ENCODE data around the gene ATP5ME.
"Not testable (repeated sequence)": the region's sequence is repeated elsewhere in the genome, so short reads cannot be mapped to it uniquely, and the experiment has no call there.

ATP5ME gene, protein sequence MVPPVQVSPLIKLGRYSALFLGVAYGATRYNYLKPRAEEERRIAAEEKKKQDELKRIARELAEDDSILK

DNA sequence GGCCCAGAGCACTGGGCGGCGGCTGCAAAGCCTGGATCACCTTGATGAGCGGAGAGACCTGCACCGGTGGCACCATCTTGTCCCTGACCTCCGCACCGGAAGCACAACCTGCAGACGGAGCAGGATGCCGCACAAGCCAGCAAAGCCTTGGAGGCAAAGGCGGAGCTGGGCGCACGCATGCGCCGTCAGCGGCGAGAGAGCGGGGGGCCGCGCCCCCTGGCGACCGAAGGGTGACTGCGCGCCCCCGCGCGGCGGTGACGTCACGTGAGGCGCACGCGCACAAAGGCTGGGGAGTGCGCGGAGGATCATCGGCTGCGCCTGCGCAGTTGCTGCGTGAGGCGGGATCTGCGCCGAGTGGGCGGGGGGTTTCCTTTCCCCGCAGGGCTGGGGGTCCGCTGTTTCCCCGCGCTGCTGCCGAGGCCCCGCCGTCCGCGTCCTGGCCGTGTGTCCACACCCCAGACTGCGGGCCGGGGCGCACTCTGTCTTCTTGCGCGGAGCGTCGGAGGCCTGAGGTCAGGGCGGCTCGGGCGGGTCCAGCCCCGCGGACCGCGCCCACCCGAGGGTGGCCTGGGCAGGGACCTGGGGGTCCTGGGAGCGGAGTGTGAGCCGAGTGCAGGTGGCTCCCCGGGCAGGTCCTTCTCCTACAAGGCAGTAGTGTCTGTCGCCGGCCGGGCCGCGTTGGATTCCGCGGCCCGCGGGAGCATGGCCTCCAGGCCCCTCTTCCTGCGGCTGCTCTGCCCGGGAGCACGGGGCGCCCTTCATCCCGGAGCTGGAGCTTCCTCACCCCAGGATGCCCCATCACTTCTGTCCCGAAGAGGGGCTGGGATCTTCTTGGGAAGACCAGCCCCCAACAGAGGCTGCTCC, at the start of gene ATP5ME, which contains the start of gene MYL5:
Gene ATP5ME (minus strand): TSS at position 105 of the 864 bp plus-strand sequence. CDS start 29 bp downstream, at position 76.
Gene MYL5 (plus strand): TSS at position 371 of the 864 bp plus-strand sequence. CDS start 3,485 bp downstream, outside the sequence.
- DNase-seq, result peak; percentile 98

DNA sequence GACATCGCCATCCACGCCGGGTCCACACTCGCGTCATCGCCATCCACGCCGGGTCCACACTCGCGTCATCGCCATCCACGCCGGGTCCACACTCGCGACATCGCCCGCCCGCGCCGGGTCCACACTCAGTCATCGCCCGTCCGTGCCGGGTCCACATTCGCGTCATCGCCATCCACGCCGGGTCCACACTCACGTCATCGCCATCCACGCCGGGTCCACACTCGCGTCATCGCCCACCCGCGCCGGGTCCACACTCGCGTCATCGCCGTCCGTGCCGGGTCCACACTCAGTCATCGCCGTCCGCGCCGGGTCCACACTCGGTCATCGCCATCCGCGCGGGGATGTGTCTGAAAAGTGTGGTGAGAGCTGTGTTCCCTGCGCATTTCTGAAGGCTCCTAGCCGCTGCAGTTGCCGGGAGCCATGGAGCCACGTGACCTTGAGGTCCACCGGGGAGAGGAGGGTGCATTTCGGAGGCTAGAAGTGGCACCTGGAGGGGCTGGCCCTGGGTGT, 48.8 kb upstream of the ATP5ME start:
- DNase-seq, result no peak

DNA sequence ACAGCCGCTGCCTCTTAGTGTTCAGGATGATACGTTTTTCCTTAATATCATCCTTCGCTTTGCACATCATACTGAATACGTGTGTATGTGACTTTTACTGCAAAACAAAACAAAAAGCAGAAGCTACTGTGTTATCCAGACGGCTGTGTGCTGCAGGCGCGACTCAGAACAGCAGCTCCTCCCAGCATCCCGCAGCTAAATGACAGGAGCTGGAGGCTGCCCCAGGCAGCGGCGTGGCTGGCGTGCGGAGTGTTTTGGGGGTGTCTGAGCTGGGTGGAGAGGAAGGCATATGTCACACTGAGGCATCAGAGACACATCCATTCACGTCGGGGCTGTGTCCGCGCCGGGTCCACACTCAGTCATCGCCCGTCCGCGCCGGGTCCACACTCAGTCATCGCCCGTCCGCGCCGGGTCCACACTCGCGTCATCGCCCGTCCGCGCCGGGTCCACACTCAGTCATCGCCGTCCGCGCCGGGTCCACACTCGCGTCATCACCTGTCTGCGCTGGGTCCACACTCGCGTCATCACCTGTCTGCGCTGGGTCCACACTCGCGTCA, 48.2 kb upstream of the ATP5ME start:
- no peak for DNase-seq

DNA sequence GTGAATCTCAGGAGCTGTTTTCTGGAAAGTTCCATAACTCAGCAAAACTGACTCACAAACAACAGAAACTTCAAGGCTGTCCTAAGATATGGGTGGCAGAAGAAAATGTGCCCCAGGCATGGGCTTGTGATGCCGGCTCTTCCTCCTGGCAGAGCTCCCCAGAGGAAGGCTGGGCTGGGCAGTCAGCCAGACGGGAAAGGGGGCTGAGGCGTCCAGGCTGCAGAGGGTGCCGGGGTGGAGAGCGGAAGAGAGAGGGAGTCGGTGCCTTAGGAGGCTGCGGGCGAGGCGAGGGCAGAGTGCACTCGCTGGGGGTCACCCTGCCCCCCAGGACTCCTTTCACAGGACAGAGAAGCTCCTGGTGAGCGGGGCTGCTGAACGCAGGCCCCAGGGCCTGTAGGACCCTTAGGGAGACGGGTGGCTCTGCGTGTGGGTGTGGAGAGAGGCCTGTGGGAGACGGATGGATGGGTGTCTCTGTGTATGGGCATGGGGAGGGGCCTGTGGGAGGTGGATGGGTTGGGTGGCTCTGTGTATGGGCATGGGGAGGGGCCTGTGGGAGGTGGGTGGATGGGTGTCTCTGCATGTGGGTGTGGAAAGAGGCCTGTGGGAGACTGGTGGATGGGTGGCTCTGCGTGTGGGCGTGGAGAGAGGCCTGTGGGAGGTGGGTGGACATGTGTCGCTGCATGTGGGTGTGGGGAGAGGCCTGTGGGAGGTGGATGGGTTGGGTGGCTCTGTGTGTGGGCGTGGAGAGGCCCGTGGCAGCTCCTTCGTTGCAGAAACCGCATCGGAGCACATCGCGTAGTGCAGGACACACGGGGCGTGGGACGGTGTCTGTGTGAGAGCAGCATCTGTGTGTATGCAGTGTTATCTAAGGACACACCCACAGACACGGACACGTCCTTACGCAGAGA, 47.4 kb upstream of the ATP5ME start:
- DNase-seq, result no peak

DNA sequence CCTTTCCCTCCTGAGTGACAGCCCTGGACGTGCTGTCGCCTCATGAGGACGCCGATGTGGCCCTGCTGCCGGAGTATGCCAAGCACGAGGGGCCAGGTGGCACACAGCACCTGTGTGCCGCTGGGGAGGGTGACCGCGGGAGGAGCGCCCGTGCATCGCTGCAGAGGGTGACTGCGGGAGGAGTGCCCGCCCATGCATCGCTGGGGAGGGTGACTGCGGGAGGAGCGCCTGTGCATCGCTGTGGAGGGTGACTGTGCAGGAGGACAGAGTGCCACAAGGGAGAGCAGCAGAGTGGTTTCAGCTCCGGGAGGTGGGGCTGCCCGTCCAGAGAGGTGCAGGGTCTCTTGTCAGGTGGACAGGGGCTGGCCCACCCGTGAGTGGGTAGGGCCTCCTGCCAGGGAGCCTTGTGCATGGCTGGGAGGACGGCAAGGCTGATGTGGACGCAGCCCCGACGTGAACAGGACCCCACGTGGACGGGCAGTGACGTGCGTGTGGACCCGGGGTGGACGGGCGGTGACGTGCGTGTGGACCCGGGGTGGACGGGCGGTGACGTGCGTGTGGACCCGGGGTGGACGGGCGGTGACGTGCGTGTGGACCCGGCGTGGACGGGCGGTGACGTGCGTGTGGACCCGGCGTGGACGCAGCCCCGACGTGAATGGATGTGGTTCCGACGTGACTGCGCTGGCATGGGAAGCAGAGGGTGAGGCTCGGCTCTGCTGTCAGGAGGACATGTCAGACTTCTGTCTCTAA, 46.2 kb upstream of the ATP5ME start:
- no peak for DNase-seq

DNA sequence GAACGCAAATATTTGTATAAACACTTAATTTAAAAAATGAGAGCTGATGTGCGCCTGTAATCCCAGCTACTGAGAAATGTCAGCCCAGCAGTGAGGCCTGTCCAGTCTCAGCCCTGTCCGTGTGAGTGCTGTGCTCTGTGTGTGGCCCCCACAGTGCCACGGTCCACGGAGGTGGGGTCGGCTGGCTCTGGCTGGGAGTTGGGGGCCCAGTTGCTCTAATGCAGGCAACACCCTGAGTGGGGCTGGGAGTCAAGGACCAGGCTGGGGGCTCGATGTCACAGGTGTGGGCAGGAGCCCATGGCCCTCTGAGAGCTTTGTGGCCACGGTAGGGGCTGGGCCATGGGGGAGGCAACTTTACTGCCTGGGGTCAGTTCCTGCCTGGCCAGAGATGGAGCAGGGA, 44.4 kb upstream of the ATP5ME start:
- DNase-seq, result no peak

DNA sequence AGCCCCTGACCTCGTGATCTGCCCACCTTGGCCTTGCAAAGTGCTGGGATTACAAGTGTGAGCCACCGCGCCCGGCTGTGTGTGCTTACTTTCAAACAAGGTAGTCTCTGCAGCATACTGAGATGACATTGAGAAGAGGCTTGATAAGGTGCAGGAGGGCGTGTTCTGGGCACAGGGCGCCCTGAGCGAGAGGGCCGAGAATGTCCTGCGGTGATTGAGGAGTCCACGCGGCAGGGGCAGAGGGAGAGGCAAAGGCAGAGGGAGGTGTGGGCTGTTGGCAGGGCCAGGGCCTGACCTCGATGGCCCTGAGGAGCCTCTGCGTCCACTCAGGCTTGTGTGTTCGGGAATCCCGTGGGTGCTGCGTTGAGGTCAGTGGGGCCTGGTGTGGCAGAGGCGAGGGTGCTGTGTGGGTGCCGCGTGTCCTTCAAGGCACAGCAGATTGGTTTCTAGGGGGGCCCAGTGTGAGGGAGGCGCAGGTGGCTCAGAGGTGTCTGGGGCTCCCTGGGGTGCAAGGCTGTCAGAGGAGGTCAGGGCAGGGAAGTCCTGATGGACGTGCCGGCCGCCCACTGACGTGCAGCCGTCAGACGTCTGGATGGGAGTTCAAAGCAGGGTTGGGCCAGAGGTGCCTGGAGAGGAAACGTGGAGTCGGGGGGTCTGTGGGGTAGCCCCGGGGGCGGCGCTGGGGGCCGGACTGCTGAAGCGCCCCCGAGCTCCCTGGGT, 43.7 kb upstream of the ATP5ME start:
- DNase-seq, result no peak

DNA sequence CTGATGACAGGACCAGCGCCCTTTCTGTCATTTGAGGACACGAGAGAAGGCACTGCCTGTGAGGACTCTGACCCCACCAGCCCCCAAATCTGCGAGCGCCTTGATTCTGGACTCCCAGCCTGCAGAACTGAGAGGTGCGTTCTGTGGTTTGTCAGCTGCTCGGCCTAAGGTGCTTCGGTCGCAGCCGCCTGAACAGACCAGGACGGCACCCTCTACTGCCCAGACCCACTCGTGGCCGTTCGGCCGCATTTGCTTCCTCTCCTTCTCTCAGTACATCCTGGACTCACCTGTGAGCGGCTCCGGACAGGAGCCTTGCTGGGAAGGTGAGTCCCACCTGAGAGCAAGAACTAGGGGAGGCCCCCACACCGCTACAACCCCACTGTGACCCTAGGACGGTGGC, 40.0 kb upstream of the ATP5ME start:
- DNase-seq, result no peak

DNA sequence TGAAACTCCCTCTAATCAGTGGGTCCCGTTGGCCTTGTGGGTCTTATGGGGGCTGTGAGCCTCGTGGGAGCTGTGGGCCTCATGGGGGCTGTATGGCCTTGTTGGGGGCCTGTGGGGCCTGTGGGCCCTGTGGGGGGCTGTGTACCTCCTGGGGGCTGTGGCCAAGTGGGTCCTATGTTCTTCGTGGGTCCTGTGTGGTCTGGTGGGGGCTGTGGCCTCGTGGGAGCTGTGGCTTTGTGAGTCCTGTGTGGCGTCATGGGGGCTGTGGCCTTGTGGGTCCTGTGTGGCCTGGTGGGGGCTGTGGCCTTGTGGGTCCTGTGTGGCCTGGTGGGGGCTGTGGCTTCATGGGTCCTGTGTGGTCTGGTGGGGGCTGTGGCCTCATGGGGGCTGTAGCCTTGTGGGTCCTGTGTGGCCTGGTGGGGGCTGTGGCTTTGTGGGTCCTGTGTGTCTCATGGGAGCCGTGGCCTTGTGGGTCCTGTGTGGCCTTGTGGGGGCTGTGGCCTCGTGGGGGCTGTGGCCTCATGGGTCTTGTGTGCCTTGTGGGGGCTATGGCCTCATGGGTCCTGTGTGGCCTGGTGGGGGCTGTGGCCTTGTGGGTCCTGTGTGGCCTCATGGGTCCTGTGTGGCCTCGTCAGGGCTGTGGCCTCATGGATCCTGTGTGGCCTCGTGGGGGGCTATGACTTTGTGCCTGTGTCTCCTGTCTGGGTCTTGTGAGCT, 39.0 kb upstream of the ATP5ME start:
- DNase-seq, result no peak

DNA sequence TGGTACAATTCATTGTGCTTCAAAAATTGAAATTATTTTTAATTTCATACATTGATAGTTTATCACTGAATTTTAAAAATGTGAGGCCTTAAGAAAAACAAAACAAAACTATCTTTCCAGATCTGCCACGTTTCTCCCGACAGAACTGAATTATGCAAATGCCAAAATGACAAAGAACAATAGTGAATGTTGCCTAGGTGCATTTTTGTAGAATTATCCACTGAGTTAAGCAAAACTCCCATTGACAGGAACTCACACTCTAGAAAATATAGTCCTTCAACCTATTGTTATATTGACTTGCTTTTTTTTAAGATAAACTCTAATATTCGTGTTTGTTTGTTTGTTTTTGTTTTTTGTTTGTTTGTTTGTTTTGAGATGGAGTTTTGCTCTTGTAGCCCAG, 38.0 kb upstream of the ATP5ME start:
- no peak for DNase-seq

DNA sequence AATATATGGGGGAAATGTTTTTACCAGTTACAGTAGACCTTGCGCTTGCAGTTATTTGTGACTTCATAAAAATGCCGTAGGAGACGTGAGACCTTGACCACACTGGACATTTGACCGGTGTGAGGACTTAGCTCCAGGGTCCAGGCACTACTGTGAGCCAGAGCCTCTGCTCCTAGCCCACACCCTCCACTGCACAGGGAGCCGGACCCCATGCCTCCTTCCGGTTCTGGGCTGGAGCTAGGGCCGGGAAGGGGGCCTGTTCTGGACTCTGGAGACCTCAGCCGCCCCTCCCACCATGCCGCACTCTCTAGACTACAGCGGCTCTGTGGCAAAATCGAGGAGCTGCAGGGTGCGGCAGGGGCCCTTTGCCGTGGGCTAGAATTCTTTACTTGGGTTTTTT, 36.8 kb upstream of the ATP5ME start:
- no peak for DNase-seq

DNA sequence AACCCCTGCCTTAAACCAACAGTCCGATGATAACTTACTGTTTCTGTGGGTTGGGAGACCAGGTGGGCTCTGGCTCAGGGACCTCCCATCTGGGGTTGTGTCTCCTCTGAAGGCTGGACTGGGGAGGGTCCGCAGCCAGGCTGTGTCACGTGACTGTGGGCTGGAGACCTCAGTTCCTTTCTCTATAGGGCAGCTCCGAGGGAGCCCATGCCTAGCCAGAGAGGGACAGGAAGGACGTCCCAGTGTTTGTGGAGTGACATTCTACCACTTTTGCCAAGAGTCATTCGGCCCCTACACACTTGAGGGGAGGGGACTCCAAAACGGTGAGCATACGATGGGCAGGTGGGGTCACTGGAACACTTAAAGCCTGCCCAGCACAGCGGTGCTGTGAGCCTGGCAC, 36.0 kb upstream of the ATP5ME start:
- no peak for DNase-seq

DNA sequence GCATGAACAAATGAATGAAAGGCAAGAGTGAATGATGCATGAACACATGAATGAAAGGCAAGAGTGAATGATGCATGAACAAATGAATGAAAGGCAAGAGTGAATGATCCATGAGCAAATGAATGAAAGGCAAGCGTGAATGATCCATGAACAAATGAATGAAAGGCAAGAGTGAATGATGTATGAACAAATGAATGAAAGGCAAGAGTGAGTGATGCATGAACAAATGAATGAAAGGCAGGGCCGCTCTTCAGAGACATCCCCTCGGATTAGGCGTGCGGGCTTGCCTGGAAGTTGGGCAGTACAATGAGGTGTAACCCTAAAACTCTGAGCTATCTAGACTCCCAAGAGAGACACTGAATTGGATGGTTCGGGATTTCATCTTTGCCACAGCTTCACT, 35.3 kb upstream of the ATP5ME start:
- DNase-seq, result no peak

DNA sequence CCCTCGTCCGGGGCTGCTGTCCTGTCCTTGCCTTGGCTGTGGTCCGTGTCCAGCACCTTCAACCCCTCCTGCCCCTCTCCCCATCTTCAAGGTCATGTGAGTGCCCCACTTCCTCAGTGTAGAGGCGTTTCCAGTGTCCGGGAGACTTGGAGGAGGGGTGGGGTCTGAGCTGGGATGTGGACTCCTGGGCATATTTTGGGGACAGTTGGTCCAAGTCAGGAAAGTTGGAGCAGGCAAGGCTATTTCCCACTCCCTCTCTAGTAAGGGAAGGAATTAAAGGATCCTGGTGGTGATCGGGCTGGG, 34.5 kb upstream of the ATP5ME start:
- DNase-seq, result no peak

DNA sequence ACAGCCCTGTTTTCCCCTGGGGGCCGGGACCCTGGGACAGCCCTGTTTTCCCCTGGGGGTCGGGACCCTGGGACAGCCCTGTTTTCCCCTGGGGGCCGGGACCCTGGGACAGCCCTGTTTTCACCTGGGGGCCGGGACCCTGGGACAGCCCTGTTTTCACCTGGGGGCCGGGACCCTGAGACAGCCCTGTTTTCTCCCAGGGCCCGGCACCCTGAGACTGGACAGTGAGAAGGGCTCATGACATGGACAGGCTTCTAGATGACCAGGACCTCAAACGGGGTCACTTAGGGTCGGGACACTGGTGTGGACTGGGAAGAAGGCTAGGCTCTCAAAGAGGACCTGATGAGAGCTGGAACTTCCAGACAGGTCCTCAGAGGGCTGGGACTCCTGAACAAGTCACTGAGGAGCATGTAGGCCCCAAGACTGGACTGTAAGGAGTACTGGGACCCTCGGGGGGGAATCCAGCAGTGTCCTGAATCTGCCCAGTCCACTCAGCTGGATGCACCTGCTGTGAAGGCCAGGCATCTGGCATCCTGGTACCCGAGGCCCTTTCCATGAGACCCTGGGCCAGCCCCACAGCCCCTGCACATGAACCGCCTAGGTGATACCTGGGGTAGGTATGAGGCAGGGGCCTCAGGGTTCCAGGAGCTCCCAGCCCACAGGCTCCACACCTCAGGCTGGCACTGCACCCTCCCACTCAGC, 34.0 kb upstream of the ATP5ME start:
- no peak for DNase-seq

DNA sequence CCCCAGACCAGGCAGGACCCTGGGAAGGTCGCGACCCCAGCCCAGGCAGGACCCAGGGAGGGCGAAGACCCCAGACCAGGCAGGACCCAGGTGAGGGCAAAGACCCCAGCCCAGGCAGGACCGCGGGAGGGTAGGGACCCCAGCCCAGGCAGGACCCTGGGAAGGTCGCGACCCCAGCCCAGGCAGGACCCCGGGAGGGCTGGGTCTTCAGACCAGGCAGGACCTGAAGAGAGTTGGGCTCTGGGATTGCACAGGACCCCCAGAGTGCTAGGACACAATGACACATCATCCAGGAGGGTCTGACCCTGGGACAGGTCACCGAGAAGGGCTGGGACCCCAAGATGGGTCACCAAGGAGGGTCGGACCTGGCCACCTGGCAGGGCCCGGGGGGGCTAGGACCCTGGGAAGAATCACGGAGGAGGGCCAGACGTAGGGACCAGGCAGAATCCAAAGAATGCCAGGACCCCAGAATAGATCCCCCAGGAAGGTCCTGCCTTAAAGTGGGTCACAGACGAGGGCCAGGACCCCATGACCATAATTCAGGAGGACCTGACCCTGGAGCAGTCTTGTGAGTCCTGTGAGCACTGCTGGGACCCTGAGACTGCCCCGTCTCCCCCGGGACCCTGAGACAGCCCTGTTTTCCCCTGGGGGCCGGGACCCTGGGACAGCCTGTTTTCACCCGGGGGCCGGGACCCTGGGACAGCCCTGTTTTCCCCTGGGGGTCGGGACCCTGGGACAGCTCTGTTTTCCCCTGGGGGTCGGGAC, 32.9 kb upstream of the ATP5ME start:
- DNase-seq, result no peak

DNA sequence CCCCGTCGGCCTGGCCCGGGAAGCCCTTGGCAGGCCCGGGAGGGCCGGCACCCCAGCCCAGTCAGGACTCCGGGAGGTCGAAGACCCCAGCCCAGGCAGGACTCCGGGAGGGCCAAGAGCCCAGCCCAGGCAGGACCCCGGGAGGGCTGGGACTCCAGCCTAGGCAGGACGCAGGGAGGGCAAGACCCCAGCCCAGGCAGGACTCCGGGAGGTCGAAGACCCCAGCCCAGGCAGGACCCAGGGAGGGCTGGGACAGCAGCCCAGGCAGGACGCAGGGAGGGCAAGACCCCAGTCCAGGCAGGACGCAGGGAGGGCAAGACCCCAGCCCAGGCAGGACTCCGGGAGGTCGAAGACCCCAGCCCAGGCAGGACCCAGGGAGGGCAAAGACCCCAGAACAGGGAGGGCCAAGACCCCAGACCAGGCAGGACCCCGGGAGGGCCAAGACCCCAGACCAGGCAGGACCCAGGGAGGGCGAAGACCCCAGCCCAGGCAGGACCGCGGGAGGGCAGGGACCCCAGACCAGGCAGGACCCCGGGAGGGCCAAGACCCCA, 32.1 kb upstream of the ATP5ME start:
- DNase-seq, result not testable (repeated sequence)

DNA sequence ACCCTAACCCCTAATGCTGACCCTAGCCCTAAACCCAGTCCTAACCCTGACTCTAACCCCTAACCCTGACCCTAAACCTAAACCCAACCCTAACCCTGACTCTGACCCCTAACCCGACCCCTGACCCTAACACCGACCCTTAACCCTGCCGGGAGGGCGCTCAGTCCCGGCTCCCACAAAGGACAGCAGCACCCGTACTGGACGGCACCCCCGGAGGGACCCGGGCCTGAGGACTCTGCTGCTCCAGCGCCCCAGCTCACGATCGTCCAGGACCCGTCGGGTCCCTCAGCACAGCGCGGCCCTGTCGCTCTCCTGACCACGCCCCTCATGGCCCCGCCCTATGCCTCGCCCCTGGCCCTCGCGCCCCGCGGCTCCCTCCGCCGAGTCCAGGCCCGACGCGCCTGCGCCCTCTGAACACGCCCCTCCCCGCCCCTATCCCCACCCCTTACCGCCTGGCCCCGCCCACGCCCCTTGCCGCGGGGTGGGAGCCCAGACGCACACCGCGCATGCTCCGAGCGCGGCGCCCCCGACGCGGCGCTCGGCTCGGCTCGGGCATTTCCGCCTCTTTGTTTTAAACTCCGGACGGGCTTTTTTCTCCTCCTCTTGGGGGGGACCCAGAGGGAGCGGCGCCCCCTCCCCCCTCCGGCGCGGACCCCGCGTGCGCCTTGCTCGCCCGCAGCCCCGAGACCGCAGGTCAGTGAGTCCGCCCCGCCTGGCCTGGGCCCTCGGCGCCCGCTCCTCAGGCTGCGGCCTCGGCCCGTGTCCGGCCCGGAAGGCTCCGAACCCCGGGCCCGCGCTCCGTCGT, 31.4 kb upstream of the ATP5ME start, which contains the start of gene PCGF3:
Gene PCGF3 (plus strand): TSS at position 555 of the 805 bp plus-strand sequence. CDS start 27,849 bp downstream, outside the sequence.
- peak; percentile 99 for DNase-seq
